ENCODE measurements around the gene DAPL1. TPM values are rescaled to one million over a fixed set of nuclear protein-coding genes. Genes with fewer than 3 reads are reported as not detected.

The DAPL1 gene
- polyA plus RNA-seq, 6 donors from 2014 or later, result not detected

- peaks cover 0 to 9% (median 0%) of the 10 kb centered on the region in 7 donors for H3K9me3 Mint-ChIP-seq
- H3K27me3 Mint-ChIP-seq, result peaks cover 0 to 24% (median 20%) of the 10 kb centered on the region in 3 donors
- DNase-seq, result no peak
- H3K36me3 Mint-ChIP-seq, result no peaks in the 10 kb centered on the region
- no peak overlapping the region for H3K4me3 Mint-ChIP-seq
- H3K4me1 Mint-ChIP-seq, result no peaks in the 10 kb centered on the region
- no peak for ATAC-seq (ENCODE audit: low read depth in 2 of 2)
- H3K27ac Mint-ChIP-seq, result no peak overlapping the region
These were observed 20.5 kb downstream of the DAPL1 start for GRCh38 chr2:158815658-158816057.

- no peak for ATAC-seq (ENCODE audit: low read depth in 2 of 2)
- no peaks in the 10 kb centered on the region for H3K36me3 Mint-ChIP-seq
- peaks cover 0 to 30% (median 5%) of the 10 kb centered on the region in 3 donors for H3K27me3 Mint-ChIP-seq
These were observed 22.5 kb downstream of the DAPL1 start for GRCh38 chr2:158817588-158817987.

GRCh38 chr2:158818511-158818910, 23.4 kb downstream of the DAPL1 start:
- no peaks in the 10 kb centered on the region for H3K36me3 Mint-ChIP-seq
- H3K9me3 Mint-ChIP-seq, result peaks cover 0 to 9% (median 0%) of the 10 kb centered on the region in 7 donors
- no peak for ATAC-seq (ENCODE audit: low read depth in 2 of 2)
- H3K4me3 Mint-ChIP-seq, result no peak overlapping the region
- no peak for DNase-seq
- H3K27ac Mint-ChIP-seq, result no peak overlapping the region
- peaks cover 0 to 28% (median 5%) of the 10 kb centered on the region in 3 donors for H3K27me3 Mint-ChIP-seq
- no peaks in the 10 kb centered on the region for H3K4me1 Mint-ChIP-seq

More at GRCh38 chr2:158817588-158817987, 22.5 kb downstream of the DAPL1 start:
- Mint-ChIP-seq H3K4me3 (no peak overlapping the region), H3K27ac (no peak overlapping the region), H3K4me1 (no peaks in the 10 kb centered on the region), H3K9me3 (peaks cover 0 to 9% (median 0%) of the 10 kb centered on the region in 7 donors)
- DNase-seq, result no peak

- Mint-ChIP-seq H3K4me1 (no peaks in the 10 kb centered on the region), H3K4me3 (no peak overlapping the region), H3K27me3 (peaks cover 4 to 21% (median 5%) of the 10 kb centered on the region in 3 donors), H3K27ac (no peak overlapping the region), H3K9me3 (peaks cover 0 to 4% (median 0%) of the 10 kb centered on the region in 7 donors), H3K36me3 (no peaks in the 10 kb centered on the region)
- DNase-seq (no peak), ATAC-seq (ENCODE audit: low read depth in 2 of 2) (no peak)
These were observed 27.1 kb downstream of the DAPL1 start for GRCh38 chr2:158822193-158822592.

- no peak overlapping the region for H3K27ac Mint-ChIP-seq
- no peaks in the 10 kb centered on the region for H3K9me3 Mint-ChIP-seq
- ATAC-seq (ENCODE audit: low read depth in 2 of 2) (no peak), DNase-seq (no peak)
- no peak overlapping the region for H3K4me3 Mint-ChIP-seq
- no peaks in the 10 kb centered on the region for H3K36me3 Mint-ChIP-seq
- H3K27me3 Mint-ChIP-seq, result peaks cover under 1 to 18% (median 4%) of the 10 kb centered on the region in 3 donors
- no peaks in the 10 kb centered on the region for H3K4me1 Mint-ChIP-seq
These were observed 28.5 kb downstream of the DAPL1 start for GRCh38 chr2:158823486-158824237.

GRCh38 chr2:158825021-158825420, 29.9 kb downstream of the DAPL1 start:
- Mint-ChIP-seq H3K4me1 (no peaks in the 10 kb centered on the region), H3K4me3 (no peak overlapping the region)

GRCh38 chr2:158826965-158827364, 31.8 kb downstream of the DAPL1 start:
- H3K27me3 Mint-ChIP-seq, result peaks cover 6 to 13% (median 11%) of the 10 kb centered on the region in 3 donors
- no peak overlapping the region for H3K27ac Mint-ChIP-seq
- DNase-seq, result no peak
- H3K36me3 Mint-ChIP-seq, result no peaks in the 10 kb centered on the region
- H3K4me1 Mint-ChIP-seq, result no peaks in the 10 kb centered on the region
- ATAC-seq (ENCODE audit: low read depth in 2 of 2), result no peak
- no peak overlapping the region for H3K4me3 Mint-ChIP-seq
- H3K9me3 Mint-ChIP-seq, result peaks cover 0 to 3% (median 0%) of the 10 kb centered on the region in 7 donors

More at GRCh38 chr2:158825021-158825420, 29.9 kb downstream of the DAPL1 start:
- H3K27ac Mint-ChIP-seq, result no peak overlapping the region
- no peak for ATAC-seq (ENCODE audit: low read depth in 2 of 2)
- H3K36me3 Mint-ChIP-seq, result no peaks in the 10 kb centered on the region
- H3K9me3 Mint-ChIP-seq, result no peaks in the 10 kb centered on the region
- no peak for DNase-seq
- H3K27me3 Mint-ChIP-seq, result peaks cover 0 to 18% (median 11%) of the 10 kb centered on the region in 3 donors

GRCh38 chr2:158828378-158829164, 33.5 kb downstream of the DAPL1 start:
- Mint-ChIP-seq H3K27me3 (peaks cover 6 to 11% (median 8%) of the 10 kb centered on the region in 3 donors), H3K4me1 (no peaks in the 10 kb centered on the region), H3K9me3 (peaks cover 0 to 3% (median 0%) of the 10 kb centered on the region in 7 donors), H3K27ac (no peak overlapping the region), H3K4me3 (no peak overlapping the region), H3K36me3 (no peaks in the 10 kb centered on the region)
- DNase-seq, result no peak
- ATAC-seq (ENCODE audit: low read depth in 2 of 2), result no peak

- peaks cover 6 to 11% (median 8%) of the 10 kb centered on the region in 3 donors for H3K27me3 Mint-ChIP-seq
- no peak overlapping the region for H3K27ac Mint-ChIP-seq
- no peak overlapping the region for H3K4me3 Mint-ChIP-seq
- DNase-seq (no peak), ATAC-seq (ENCODE audit: low read depth in 2 of 2) (no peak)
- no peaks in the 10 kb centered on the region for H3K36me3 Mint-ChIP-seq
- no peaks in the 10 kb centered on the region for H3K4me1 Mint-ChIP-seq
- H3K9me3 Mint-ChIP-seq, result peaks cover 0 to 3% (median 0%) of the 10 kb centered on the region in 7 donors
These were observed 34.0 kb downstream of the DAPL1 start for GRCh38 chr2:158829167-158829566.

- Mint-ChIP-seq H3K9me3 (peaks cover 0 to 3% (median 0%) of the 10 kb centered on the region in 7 donors), H3K27ac (no peak overlapping the region), H3K4me3 (no peak overlapping the region), H3K4me1 (no peaks in the 10 kb centered on the region), H3K36me3 (no peaks in the 10 kb centered on the region), H3K27me3 (peaks cover 6 to 11% (median 8%) of the 10 kb centered on the region in 3 donors)
- ATAC-seq (ENCODE audit: low read depth in 2 of 2) (no peak), DNase-seq (no peak)
These were observed 35.1 kb downstream of the DAPL1 start for GRCh38 chr2:158830201-158830600.

- no peak overlapping the region for H3K4me3 Mint-ChIP-seq
- H3K36me3 Mint-ChIP-seq, result no peaks in the 10 kb centered on the region
- H3K27me3 Mint-ChIP-seq, result peaks cover 0 to 3% (median 0%) of the 10 kb centered on the region in 3 donors
- no peaks in the 10 kb centered on the region for H3K4me1 Mint-ChIP-seq
- peaks cover 0 to 4% (median 0%) of the 10 kb centered on the region in 7 donors for H3K9me3 Mint-ChIP-seq
- no peak for DNase-seq
- ATAC-seq (ENCODE audit: low read depth in 2 of 2), result no peak
- no peak overlapping the region for H3K27ac Mint-ChIP-seq
These were observed 40.3 kb downstream of the DAPL1 start for GRCh38 chr2:158835431-158835830.

GRCh38 chr2:158837645-158838044, 42.5 kb downstream of the DAPL1 start:
- no peak for DNase-seq
- Mint-ChIP-seq H3K27ac (no peak overlapping the region), H3K36me3 (no peaks in the 10 kb centered on the region), H3K9me3 (peaks cover 0 to 6% (median 2%) of the 10 kb centered on the region in 7 donors), H3K27me3 (peaks cover 0 to 5% (median 0%) of the 10 kb centered on the region in 3 donors), H3K4me3 (no peak overlapping the region), H3K4me1 (no peaks in the 10 kb centered on the region)
- no peak for ATAC-seq (ENCODE audit: low read depth in 2 of 2)

- no peaks in the 10 kb centered on the region for H3K36me3 Mint-ChIP-seq
- no peaks in the 10 kb centered on the region for H3K4me1 Mint-ChIP-seq
- no peak overlapping the region for H3K4me3 Mint-ChIP-seq
- no peak overlapping the region for H3K27ac Mint-ChIP-seq
- peaks cover 0 to 6% (median 2%) of the 10 kb centered on the region in 7 donors for H3K9me3 Mint-ChIP-seq
- ATAC-seq (ENCODE audit: low read depth in 2 of 2) (no peak), DNase-seq (no peak)
- peaks cover 0 to 15% (median 8%) of the 10 kb centered on the region in 3 donors for H3K27me3 Mint-ChIP-seq
These were observed 46.7 kb downstream of the DAPL1 start for GRCh38 chr2:158841850-158842249.
